Measurements from ENCODE around the gene NCCRP1. TPM values are rescaled to one million over a fixed set of nuclear protein-coding genes. Genes with fewer than 3 reads are reported as not detected.
"Not testable (repeated sequence)": the region's sequence is repeated elsewhere in the genome, so short reads cannot be mapped to it uniquely, and the experiment has no call there.

The NCCRP1 gene
- total RNA-seq, 4 donors from 2014 or later, result 0.17 to 0.42 (median 0.39) TPM; not detected in 1

GRCh38 chr19:39240421-39240820, 43.7 kb downstream of the NCCRP1 start:
- TF ChIP-seq POLR2AphosphoS5 (IDR thresholded peaks at IDR 0.05), result no peak
- no peak for TF ChIP-seq EP300 (IDR thresholded peaks at IDR 0.05)
- TF ChIP-seq POLR2A (IDR thresholded peaks at IDR 0.05; ENCODE audit: low read depth), result no peak
- no peak for TF ChIP-seq CTCF (IDR thresholded peaks at IDR 0.05)
- DNase-seq (ENCODE audit: extremely low spot score), result no peak
- 90% methylated on average over 7 of the region's 7 CpGs for WGBS
- Histone ChIP-seq H3K36me3 (no peaks in the 10 kb centered on the region), H3K4me1 (peaks cover 0 to 3% (median 0%) of the 10 kb centered on the region in 4 donors), H3K4me3 (no peak overlapping the region), H3K27ac (replicated peaks in 1 of 4) (no peak overlapping the region), H3K9me3 (no peaks in the 10 kb centered on the region), H3K27me3 (peaks cover 0 to 69% (median 0%) of the 10 kb centered on the region in 4 donors)
- intact Hi-C loops (cut with DNase I), result no loop called here

DNA sequence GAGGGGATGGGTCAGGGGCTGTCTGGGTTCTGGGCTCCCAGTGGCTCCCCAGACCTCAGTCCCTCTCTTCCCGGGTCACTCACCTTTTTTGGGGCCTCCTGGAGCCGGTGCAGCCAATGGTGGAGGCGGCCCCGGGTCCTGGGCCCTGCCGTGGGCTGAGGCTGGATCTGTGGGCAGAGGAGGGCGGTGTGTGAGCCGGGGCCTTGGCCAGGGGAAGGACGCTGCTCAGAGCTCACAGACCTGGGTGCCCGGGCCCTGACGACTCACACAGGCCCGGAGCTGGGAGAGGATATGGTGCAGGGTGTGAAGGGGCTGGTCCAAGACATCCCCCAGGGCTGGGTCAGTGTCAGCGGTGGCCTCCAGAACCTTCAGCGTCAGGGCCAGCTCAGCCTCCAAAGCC, 47.0 kb downstream of the NCCRP1 start:
- H3K36me3 ChIP-seq; H3K4me3 ChIP-seq; DNase-seq (ENCODE audit: extremely low spot score); H3K9me3 ChIP-seq; intact Hi-C loops (cut with DNase I); H3K27ac ChIP-seq (replicated peaks in 1 of 4): not testable (repeated sequence)
- Histone ChIP-seq H3K4me1 (peaks cover 11 to 18% (median 14%) of the 10 kb centered on the region in 4 donors), H3K27me3 (peaks cover 0 to 62% (median 19%) of the 10 kb centered on the region in 4 donors)
- 66% methylated on average over 8 of the region's 13 CpGs for WGBS

DNA sequence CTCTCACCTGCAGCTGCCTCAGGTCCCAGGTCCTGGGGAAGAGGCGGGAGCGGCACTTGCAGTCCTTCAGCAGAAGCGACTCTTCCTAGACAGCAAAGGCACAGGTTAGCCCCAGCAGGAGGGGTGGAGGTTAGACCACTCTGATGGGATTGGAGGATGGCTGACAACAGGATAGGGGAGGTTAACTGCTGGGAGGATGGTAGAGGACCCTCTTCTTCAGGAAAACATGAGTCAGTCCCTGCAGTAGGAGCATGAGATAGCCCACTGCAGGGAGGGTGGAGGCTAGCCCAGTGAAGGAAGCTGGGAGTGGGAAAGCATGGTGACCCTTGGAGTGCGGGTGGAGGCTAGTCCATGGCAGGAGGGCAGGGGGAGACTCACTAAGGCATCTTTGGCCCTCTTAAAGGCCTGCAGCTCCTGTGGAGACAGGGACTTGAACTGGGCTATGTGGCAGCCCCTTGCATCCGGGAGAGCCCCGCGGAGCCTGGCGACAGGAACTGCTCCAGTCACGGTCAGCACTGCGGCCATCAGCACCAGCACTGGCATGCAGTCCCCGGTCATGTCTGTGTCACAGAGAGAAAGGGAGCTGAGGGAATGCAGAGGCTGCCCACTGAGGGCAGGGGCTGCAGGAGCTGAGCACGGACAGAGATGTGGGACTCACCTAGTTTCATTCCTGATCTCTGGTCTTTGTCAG, 47.8 kb downstream of the NCCRP1 start, which contains the start of gene IFNL3:
TSS of gene IFNL3 (minus strand) at position 597 of the 691 bp plus-strand sequence. CDS start at position 558, 39 bp downstream.
- H3K27ac ChIP-seq (replicated peaks in 1 of 4); DNase-seq (ENCODE audit: extremely low spot score); H3K9me3 ChIP-seq; intact Hi-C loops (cut with DNase I); H3K4me3 ChIP-seq; H3K36me3 ChIP-seq: not testable (repeated sequence)
- Histone ChIP-seq H3K4me1 (peaks cover 11 to 18% (median 14%) of the 10 kb centered on the region in 4 donors), H3K27me3 (peaks cover 0 to 67% (median 23%) of the 10 kb centered on the region in 4 donors)
- 83% methylated on average over 7 of the region's 12 CpGs for WGBS

DNA sequence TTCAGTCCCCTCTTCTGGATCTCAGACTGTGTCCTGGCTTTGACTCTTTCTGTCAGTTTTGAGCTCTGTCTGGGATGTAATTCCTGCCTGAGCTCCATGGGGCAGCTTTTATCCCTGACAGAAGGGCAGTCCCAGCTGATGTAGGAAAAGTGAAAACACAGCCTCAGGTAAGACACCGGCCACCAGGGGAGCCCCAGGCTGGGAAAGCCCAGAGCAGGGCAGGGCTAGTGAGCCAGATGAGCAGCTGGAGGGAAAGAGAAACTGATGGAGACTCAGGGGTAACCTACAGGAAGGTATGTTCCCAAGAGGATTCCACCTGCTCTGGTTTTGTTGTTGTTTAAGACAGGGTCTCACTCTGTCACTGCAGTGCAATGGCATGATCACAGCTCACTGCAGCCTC, 48.4 kb downstream of the NCCRP1 start:
- H3K4me3 ChIP-seq; H3K27ac ChIP-seq (replicated peaks in 1 of 4); DNase-seq (ENCODE audit: extremely low spot score); H3K36me3 ChIP-seq; intact Hi-C loops (cut with DNase I); H3K9me3 ChIP-seq: not testable (repeated sequence)
- Histone ChIP-seq H3K27me3 (peaks cover 0 to 67% (median 23%) of the 10 kb centered on the region in 4 donors), H3K4me1 (peaks cover 11 to 18% (median 14%) of the 10 kb centered on the region in 4 donors)
- no CpG with 5 or more reads among the region's 1 CpG for WGBS

DNA sequence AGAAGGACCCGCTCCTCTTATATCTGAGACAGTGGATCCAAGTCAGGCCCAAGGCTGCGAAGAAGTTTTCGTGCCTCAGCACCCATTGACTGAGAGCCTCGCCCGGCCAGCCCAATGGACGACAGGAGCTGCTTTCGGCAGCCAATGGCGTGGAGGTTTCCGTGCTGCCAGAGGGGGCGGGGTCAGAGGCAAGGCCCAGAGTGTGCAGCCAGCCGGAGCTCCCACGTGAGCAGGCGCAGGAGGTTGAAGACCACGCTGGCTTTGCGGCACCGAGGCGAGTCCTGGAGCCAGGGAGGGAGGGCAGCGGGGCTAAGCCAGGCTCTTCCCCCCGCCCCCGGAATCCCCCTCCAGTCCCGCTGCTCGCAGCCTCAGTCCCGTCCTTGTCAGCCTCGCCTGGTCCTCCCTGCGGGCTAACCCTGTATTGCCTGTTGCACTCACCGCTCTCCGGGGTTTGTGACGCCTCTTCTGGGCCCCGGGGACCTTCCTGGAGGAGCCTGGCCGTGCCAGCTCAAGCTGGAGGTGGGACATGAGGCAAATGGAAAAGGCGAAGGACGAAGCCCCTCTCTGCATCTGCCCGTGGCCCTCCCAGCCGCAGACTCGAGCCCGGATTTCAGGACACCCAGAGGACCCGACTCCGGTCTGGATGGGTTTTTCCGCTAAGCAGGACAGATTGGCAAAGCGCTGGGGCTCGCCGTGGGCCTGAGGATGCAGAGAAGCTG, 50.3 kb downstream of the NCCRP1 start:
- H3K9me3 ChIP-seq, result no peaks in the 10 kb centered on the region
- 29% methylated on average over 16 of the region's 42 CpGs for WGBS
- intact Hi-C loops (cut with DNase I), result no loop called here
- no peak overlapping the region for H3K27ac ChIP-seq (replicated peaks in 1 of 4)
- peak overlapping the region; percentile 2 to 27 (median 22) for H3K4me3 ChIP-seq
- H3K4me1 ChIP-seq, result peaks cover 11 to 18% (median 14%) of the 10 kb centered on the region in 4 donors
- peaks cover 0 to 74% (median 23%) of the 10 kb centered on the region in 4 donors for H3K27me3 ChIP-seq
- H3K36me3 ChIP-seq, result no peaks in the 10 kb centered on the region
- DNase-seq (ENCODE audit: extremely low spot score), result no peak
- TF ChIP-seq EP300 (IDR thresholded peaks at IDR 0.05) (no peak), CTCF (IDR thresholded peaks at IDR 0.05) (no peak), POLR2A (IDR thresholded peaks at IDR 0.05; ENCODE audit: low read depth) (no peak), POLR2AphosphoS5 (IDR thresholded peaks at IDR 0.05) (no peak)

All from esophagus muscularis mucosa (tissue), 4 donors.